ENCODE measurements around the gene PLEKHD1.

DNA sequence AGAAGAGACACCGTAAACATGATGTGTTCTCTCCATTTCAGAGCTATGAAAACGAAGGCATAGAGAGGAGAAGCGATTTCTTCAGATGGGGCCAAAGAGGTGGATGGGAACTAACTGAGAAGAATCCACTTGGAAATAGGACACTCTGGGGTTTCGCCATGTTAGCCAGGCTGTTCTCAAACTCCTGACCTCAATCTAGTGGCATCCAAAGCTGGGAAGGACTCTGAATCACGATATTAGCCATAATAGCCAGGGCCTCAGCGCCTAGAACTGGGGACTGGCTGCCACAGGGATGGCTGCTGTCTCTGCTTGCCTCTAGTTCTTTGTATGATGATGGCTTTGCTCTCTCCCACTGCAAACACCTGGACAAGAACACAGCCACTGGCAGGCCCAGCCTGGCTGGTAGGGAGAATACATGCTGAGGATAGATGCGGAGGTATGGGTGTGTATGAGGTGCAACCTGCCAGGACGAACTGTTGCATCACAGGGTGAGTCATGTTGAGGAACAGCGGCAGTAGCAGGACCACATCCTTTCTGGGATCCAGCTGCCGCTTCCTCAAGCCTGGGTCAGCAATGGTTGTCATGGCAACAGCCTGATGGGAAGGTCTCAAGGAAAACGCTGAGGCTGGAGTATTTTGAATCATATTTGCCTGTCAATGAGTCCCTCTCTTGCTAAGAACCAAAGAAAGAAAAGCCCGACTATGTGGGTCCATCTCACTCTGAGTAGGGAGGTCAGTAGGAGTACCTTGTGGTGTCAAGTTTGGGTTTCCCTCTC, 59.0 kb downstream of the PLEKHD1 start:
- TF ChIP-seq, protein P1, sequence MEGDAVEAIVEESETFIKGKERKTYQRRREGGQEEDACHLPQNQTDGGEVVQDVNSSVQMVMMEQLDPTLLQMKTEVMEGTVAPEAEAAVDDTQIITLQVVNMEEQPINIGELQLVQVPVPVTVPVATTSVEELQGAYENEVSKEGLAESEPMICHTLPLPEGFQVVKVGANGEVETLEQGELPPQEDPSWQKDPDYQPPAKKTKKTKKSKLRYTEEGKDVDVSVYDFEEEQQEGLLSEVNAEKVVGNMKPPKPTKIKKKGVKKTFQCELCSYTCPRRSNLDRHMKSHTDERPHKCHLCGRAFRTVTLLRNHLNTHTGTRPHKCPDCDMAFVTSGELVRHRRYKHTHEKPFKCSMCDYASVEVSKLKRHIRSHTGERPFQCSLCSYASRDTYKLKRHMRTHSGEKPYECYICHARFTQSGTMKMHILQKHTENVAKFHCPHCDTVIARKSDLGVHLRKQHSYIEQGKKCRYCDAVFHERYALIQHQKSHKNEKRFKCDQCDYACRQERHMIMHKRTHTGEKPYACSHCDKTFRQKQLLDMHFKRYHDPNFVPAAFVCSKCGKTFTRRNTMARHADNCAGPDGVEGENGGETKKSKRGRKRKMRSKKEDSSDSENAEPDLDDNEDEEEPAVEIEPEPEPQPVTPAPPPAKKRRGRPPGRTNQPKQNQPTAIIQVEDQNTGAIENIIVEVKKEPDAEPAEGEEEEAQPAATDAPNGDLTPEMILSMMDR (IDR thresholded peaks at IDR 0.05): no peak
- no peak for TF ChIP-seq EZH2 (IDR thresholded peaks at IDR 0.05; ENCODE audit: borderline replicate concordance, insufficient read depth, low read depth, low read length, poor library complexity, severe bottlenecking)

Data from B cell (primary cell).